GM18868 (cell line): ENCODE results near the gene FECH.
"Not testable (repeated sequence)": the region's sequence is repeated elsewhere in the genome, so short reads cannot be mapped to it uniquely, and the experiment has no call there.

Source experiments
- ATAC-seq: cut with Tn5 transposase; IDR thresholded peaks from one replicate; pipeline ENCODE4 v1.9.1; 2021; ENCODE audit warnings: mild to moderate bottlenecking, moderate library complexity; ENCODE audit not compliant: unreplicated experiment

FECH gene

GRCh38 chr18:57586251-57587049, at the start of gene FECH:
FECH (minus strand) TSS chr18:57586702; CDS start chr18:57586620, 82 bp downstream.
- peak; percentile 92 for ATAC-seq

- no peak for ATAC-seq
Measured at GRCh38 chr18:57635003-57635822, 48.7 kb upstream of the FECH start.

- no peak for ATAC-seq
Measured at GRCh38 chr18:57631697-57632096, 45.2 kb upstream of the FECH start.

GRCh38 chr18:57630754-57631595, 44.5 kb upstream of the FECH start:
- peak; percentile 51 for ATAC-seq

- ATAC-seq = peak; percentile 89
Measured at GRCh38 chr18:57630002-57630753, 43.7 kb upstream of the FECH start.

- no peak for ATAC-seq
Measured at GRCh38 chr18:57629422-57629821, 42.9 kb upstream of the FECH start.

- no peak for ATAC-seq
Measured at GRCh38 chr18:57627488-57627887, 41.0 kb upstream of the FECH start.

- no peak for ATAC-seq
Measured at GRCh38 chr18:57624988-57625387, 38.5 kb upstream of the FECH start.

- peak; percentile 14 for ATAC-seq
Measured at GRCh38 chr18:57621246-57621604, 34.7 kb upstream of the FECH start.

- no peak for ATAC-seq
Measured at GRCh38 chr18:57619876-57620275, 33.4 kb upstream of the FECH start.

GRCh38 chr18:57618910-57619309, 32.4 kb upstream of the FECH start:
- ATAC-seq = no peak

- no peak for ATAC-seq
Measured at GRCh38 chr18:57603871-57604270, 17.4 kb upstream of the FECH start.

GRCh38 chr18:57595347-57595746, 8.8 kb upstream of the FECH start:
- no peak for ATAC-seq

- not testable (repeated sequence) for ATAC-seq
Measured at GRCh38 chr18:57592716-57593115, 6.2 kb upstream of the FECH start.

GRCh38 chr18:57589161-57589560, 2.7 kb upstream of the FECH start:
- ATAC-seq = no peak

GRCh38 chr18:57587098-57587661, 678 bp upstream of the FECH start:
- ATAC-seq = no peak

- peak; percentile 10 for ATAC-seq
Measured at GRCh38 chr18:57585855-57586250, 649 bp downstream of the FECH start.

- no peak for ATAC-seq
Measured at GRCh38 chr18:57585421-57585820, 1.1 kb downstream of the FECH start.

GRCh38 chr18:57584444-57584843, 2.1 kb downstream of the FECH start:
- no peak for ATAC-seq

- ATAC-seq = no peak
Measured at GRCh38 chr18:57583297-57583835, 3.1 kb downstream of the FECH start.
